ENCODE data around the gene ZNF534.
"Not testable (repeated sequence)": the region's sequence is repeated elsewhere in the genome, so short reads cannot be mapped to it uniquely, and the experiment has no call there.

ZNF534 gene

DNA sequence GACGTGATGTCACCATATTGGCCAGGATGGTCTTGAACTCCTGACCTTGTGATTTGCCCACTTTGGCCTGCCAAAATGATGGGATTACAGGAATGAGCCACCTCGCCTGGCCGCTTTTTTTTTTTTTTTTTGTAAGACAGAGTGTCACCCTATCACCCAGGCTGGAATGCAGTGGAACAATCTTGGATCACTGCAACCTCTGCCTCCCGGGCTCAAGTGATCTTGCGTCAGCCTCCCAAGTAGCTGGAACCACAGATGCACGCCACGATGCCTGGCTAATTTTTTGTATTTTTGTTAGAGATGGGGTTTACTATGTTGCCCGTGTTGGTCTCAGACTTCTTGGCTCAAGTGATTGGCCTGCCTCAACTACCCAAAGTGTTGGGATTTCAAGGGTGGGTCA lies 69.6 kb downstream of the ZNF534 start:
- no peak for DNase-seq (ENCODE audit: low read depth in 2 of 2)

DNA sequence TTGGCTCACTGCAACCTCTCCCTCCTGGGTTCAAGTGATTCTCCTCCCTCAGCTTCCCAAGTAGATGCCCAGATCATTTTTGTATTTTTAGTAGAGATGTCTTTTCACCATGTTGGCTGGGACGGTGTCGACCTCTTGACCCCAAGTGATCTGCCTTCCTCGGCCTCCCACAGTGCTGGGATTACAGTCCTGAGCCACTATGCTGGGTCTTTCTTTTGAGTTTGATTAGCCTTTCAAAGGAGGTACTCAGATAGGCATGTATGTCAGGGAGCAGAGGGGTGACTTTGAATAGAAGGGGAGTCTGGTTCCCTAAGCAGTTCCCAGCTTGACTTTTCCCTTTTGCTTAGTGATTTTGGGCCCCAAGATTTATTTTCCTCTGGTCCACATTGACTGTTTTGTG lies 71.5 kb downstream of the ZNF534 start:
- DNase-seq (ENCODE audit: low read depth in 2 of 2), result not testable (repeated sequence)

DNA sequence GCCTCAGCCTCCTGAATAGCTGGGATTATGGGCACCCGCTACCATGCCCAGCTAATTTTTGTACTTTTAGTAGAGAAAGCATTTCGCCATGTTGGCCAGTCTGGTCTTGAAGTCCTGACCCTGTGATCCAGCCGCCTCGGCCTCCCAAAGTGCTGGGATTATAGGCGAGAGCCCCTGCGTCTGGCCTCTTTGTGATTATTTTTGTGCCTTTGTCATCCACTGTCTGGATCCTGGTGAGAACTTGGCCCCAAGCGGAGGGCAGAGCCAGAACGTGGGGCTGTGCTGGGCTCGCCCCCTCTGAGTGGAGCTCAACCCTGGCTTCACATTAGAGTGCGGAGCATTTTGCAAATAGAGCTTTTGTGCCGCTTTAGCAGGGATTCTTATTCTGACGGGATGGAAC lies 72.0 kb downstream of the ZNF534 start:
- not testable (repeated sequence) for DNase-seq (ENCODE audit: low read depth in 2 of 2)
